BLaER1 treated with 17β-estradiol and CSF1 and Interleukin-3, amounts not matched to agents 10 nM and 100 nM (cell line): ENCODE results near the gene LUC7L.
"Not testable (repeated sequence)": the region's sequence is repeated elsewhere in the genome, so short reads cannot be mapped to it uniquely, and the experiment has no call there.

ENCODE experiments used
- H3K27ac ChIP-seq, 11 experiments: shearing (Covaris generic); formaldehyde crosslinking; 2 replicates each; pipeline ENCODE4 v1.8.1; 2022
- H3K27me3 ChIP-seq, 11 experiments: shearing (Covaris generic); formaldehyde crosslinking; 2 replicates each; pipeline ENCODE4 v1.8.1; 2022
- H3K36me3 ChIP-seq, 11 experiments: shearing (Covaris generic); formaldehyde crosslinking; 2 replicates each; pipeline ENCODE4 v1.8.1; 2022
- H3K4me1 ChIP-seq, 10 experiments: shearing (Covaris generic); formaldehyde crosslinking; 2 replicates each; pipeline ENCODE4 v1.8.1; 2022
- H3K4me2 ChIP-seq, 11 experiments: shearing (Covaris generic); formaldehyde crosslinking; 2 replicates each; pipeline ENCODE4 v1.8.1; 2022
- H3K4me3 ChIP-seq, 10 experiments: shearing (Covaris generic); formaldehyde crosslinking; 2 replicates each; pipeline ENCODE4 v1.8.1; 2022
- H3K9ac ChIP-seq, 11 experiments: shearing (Covaris generic); formaldehyde crosslinking; 2 replicates each; pipeline ENCODE4 v1.8.1; 2022
- H3K9me3 ChIP-seq, 11 experiments: shearing (Covaris generic); formaldehyde crosslinking; replicated peaks in 1 of 11; 2 replicates each; pipeline ENCODE4 v1.8.1; 2022
- H4K20me1 ChIP-seq, 11 experiments: shearing (Covaris generic); formaldehyde crosslinking; 2 replicates each; pipeline ENCODE4 v1.8.1; 2022
- Cebpa-rat ChIP-seq, 11 experiments: shearing (Covaris generic); IDR thresholded peaks; 2 replicates each; pipeline ENCODE4 v1.8.1; 2022

LUC7L gene

DNA sequence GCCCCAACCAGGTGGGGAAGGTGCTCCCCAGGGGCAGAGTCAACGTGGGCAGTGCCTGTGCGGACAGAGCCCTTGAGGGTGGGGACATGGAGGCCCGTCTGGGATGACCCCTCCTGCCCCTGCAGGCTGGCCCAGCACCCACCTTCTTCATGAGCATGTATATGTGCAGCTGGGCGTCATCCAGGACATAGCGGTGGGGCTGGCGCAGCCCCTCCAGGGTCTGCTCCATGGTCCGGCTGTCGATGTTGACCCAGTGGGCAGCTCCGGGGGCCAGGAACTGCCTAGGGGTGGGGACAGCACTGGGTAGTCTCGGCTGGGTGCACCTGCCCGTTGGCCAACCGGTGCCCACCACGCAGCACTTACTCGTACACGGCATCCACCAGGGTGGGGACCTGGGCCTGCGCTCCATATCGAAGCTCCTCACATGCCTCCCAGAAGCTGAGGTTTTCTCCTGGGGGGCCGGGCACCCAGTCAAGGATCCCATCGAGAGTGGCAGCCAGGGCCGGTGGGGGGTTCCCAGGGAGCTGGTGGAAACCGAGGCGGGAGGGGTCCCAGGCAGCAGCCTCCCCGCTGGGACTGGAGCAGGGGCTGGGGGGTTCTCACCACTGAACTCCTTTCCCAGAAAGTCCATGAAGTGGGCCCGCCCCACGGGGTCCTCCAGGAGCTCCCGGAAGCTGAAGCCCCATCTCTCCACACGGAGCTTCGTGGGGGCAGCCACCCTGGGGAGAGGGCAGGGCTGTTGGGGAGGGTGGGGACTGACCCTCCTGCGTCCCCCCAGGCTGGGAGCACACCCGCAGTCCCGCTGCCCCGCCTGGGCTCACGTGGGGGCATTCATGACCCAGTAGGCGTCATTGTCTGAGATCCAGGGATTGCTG, 41.4 kb upstream of the LUC7L start:
- Histone ChIP-seq H4K20me1 (peaks cover 0 to 42% (median 0%) of the 10 kb centered on the region in 11 experiments; a peak in 8 of 22 replicates), H3K27ac (no peak overlapping the region), H3K36me3 (peaks cover 0 to 9% (median 0%) of the 10 kb centered on the region in 11 experiments; a peak in 6 of 22 replicates), H3K9me3 (no peaks in the 10 kb centered on the region), H3K4me2 (no peak overlapping the region), H3K9ac (no peak overlapping the region), H3K4me1 (peaks cover 0 to 9% (median 6%) of the 10 kb centered on the region in 10 experiments; a peak in 16 of 20 replicates), H3K27me3 (peaks cover 15 to 28% (median 18%) of the 10 kb centered on the region in 11 experiments), H3K4me3 (no peak overlapping the region)
- no peak for TF ChIP-seq Cebpa-rat (IDR thresholded peaks at IDR 0.05)

DNA sequence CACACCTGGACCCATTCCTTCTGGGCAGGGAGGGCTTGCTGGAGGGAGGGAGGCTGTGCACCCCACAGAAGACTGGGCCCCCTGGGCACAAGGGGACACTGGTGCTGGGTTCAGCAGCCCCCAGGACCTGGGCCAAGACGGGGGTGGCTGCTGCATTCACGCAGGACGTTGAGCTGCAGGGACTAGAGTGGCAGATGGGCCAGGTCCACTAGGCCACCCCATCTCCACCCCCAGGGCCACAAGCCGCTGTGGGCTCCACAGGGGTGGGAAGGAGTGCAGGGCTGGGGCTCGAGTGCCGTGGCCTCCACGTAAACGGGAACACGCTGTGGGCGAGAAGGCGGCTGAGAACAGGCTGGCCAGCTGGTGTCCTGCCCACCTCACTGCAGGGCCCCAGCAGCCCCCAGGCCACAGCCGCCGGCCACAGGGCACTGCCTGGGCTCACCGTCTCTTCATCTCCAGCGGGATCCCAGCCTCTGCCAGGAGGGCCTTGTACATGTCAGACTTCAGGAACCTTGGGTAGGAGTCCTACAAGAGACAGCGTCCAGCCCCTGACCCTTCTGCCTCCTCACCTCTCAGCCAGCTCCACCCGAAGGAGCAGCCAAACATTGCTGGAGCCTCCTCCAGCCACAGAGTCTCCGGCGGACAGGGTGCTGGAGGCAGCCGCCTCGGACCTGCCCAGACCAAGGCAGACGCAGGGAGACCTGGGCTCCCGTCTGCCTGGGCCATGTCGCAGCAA, 40.0 kb upstream of the LUC7L start:
- no peak for TF ChIP-seq Cebpa-rat (IDR thresholded peaks at IDR 0.05)
- Histone ChIP-seq H3K4me2 (no peak overlapping the region), H3K4me3 (no peak overlapping the region), H3K36me3 (peaks cover 8 to 23% (median 13%) of the 10 kb centered on the region in 11 experiments; a peak in 19 of 22 replicates), H3K4me1 (no peaks in the 10 kb centered on the region), H3K9ac (no peak overlapping the region), H3K27me3 (peaks cover 3 to 14% (median 4%) of the 10 kb centered on the region in 11 experiments), H3K27ac (no peak overlapping the region), H4K20me1 (peaks cover 0 to 52% (median 0%) of the 10 kb centered on the region in 11 experiments; a peak in 7 of 22 replicates), H3K9me3 (no peaks in the 10 kb centered on the region)

DNA sequence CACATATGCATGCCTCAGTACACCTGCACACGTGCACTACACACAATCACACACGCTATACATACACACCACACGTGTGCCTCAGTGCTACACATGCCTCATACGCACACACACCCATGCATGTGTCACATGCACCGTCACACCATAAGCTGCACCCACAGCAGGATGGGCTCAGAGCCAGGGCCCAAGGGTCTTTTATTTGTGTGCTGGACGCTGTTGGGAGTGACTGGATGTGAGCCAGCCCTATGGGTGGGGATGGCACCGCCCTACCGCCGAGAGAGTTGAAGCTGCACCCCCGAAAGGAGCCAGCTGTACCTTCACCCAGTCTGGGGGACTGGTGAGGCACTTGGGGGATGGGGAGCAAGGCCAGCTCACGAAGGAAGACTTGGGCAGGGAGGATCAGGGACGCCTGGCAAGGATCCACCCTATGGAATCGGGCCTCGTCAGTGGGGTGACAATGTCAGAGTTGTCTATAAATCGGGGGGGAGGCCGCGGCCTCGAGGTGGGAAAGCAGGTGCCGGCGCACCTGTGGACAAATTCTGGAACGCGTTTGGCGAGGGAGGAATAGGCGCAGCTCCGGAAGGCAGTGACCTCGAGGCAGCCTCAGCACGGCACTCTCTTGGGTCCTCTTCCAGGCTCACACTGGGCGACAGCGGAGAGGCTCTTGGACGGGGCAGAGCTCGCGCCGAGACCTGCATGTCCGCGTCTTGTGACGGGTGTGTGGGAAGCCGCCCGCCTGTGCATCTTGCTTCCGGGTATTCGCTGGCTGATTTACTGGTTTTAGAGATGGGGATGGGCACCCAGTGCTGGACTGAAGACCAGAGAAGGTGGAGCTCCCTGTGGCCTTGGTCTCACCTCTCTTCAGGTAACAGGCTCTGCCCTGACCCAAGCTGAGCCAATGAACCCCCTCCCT, 39.1 kb upstream of the LUC7L start:
- Histone ChIP-seq H3K27me3 (peaks cover 0 to 7% (median 0%) of the 10 kb centered on the region in 11 experiments; a peak in 3 of 22 replicates), H3K36me3 (peaks cover 11 to 32% (median 21%) of the 10 kb centered on the region in 11 experiments; a peak in 20 of 22 replicates), H3K4me1 (no peaks in the 10 kb centered on the region), H3K9me3 (no peaks in the 10 kb centered on the region), H4K20me1 (peaks cover 0 to 60% (median 0%) of the 10 kb centered on the region in 11 experiments; a peak in 6 of 22 replicates), H3K4me3 (no peak overlapping the region), H3K4me2 (no peak overlapping the region), H3K9ac (no peak overlapping the region), H3K27ac (no peak overlapping the region)
- TF ChIP-seq Cebpa-rat (IDR thresholded peaks at IDR 0.05): no peak

DNA sequence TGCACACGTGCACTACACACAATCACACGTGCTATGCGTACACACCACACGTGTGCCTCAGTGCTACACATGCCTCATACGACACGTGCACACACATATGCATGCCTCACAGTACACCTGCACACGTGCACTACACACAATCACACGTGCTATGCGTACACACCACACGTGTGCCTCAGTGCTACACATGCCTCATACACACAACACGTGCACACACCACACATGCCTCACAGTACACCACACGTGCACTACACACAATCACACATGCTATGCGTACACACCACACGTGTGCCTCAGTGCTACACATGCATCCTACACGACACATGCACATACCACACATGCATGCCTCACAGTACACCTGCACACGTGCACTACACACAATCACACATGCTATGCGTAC, 38.3 kb upstream of the LUC7L start:
- H3K4me2 ChIP-seq, H3K9me3 ChIP-seq, H3K27ac ChIP-seq, H3K4me1 ChIP-seq, H3K9ac ChIP-seq, H3K4me3 ChIP-seq, H3K27me3 ChIP-seq: not testable (repeated sequence)
- Histone ChIP-seq H4K20me1 (peaks cover 0 to 65% (median 0%) of the 10 kb centered on the region in 11 experiments; a peak in 6 of 22 replicates), H3K36me3 (peaks cover 16 to 40% (median 30%) of the 10 kb centered on the region in 11 experiments; a peak in 21 of 22 replicates)

DNA sequence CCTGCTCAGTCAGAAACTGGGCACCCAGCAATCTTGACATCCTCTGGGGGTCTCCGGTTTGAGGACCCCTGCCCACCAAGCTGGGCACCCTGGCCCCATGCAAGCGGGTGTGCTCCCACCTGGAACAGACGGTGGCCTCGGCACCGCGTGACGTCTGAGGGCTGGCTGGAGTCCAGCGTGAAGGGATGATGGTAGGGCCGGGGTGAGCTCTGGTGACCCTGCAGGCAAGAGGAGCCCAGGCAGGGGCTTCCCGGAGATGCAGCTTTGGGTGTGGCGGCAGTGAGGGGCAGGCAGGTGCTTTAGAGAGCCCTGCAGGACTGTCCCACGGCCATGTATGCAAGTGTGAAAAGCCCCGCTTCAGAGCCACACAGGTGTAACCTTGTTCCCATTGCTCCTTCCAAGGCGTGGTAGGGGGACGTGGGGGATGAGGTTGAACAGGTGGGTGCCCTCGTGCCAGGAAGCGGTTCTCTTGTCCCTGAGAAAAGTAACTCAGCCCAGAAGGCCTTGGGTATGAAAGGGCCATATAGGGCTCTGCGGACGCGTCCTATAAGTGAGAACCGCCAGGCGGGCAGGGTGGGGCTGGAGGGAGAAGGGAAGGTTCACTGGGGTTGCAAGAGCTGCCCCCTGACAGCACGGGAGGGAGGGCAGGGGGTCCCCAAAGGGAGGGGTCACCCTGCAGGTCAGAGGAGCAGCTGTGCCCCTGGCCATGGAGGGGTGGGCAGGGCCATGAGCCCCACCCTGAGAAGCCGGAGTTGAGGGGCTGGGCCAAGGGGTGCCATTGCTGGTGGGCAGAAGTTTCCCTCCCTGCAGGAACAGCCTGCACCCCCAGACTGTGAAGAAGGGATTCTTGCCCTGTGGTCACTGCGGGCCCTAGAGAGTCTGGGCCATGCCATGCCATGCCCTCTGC, 37.3 kb upstream of the LUC7L start:
- no peak overlapping the region for H3K4me3 ChIP-seq
- H3K27me3 ChIP-seq: no peaks in the 10 kb centered on the region
- no peak overlapping the region for H3K4me2 ChIP-seq
- peaks cover 26 to 50% (median 40%) of the 10 kb centered on the region in 11 experiments for H3K36me3 ChIP-seq
- no peak overlapping the region for H3K9ac ChIP-seq
- no peak overlapping the region for H3K27ac ChIP-seq
- peaks cover 0 to 75% (median 0%) of the 10 kb centered on the region in 11 experiments; a peak in 6 of 22 replicates for H4K20me1 ChIP-seq
- TF ChIP-seq Cebpa-rat (IDR thresholded peaks at IDR 0.05): no peak
- no peaks in the 10 kb centered on the region for H3K4me1 ChIP-seq
- H3K9me3 ChIP-seq: no peaks in the 10 kb centered on the region

DNA sequence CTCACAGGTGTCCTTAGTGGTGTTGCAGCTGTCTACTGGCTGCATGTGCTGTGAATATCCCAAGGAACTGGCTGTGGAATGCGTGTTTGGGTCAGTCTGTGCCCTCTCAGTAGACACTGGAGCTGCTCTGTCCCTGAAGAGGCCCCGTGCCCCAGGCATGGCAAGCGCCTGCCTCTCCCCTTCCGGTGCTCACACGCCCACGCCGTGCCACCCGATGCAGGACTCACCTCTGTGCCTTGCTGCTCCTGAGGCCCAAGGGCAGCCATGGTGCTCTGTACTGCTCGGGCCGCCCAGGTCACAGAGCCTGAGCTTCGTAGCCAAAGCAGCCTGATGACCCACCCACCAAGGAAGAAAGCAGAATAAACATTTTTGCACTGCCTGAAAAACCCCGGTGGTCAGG, 36.5 kb upstream of the LUC7L start:
- Histone ChIP-seq H3K9me3 (no peaks in the 10 kb centered on the region), H3K36me3 (peaks cover 34 to 58% (median 48%) of the 10 kb centered on the region in 11 experiments), H3K27ac (no peak overlapping the region), H3K27me3 (no peaks in the 10 kb centered on the region), H3K4me2 (no peak overlapping the region), H3K9ac (no peak overlapping the region), H4K20me1 (peaks cover 0 to 83% (median 0%) of the 10 kb centered on the region in 11 experiments; a peak in 6 of 22 replicates), H3K4me3 (no peak overlapping the region), H3K4me1 (no peaks in the 10 kb centered on the region)
- TF ChIP-seq Cebpa-rat (IDR thresholded peaks at IDR 0.05): no peak

- no peak overlapping the region for H3K4me2 ChIP-seq
- H3K9ac ChIP-seq: no peak overlapping the region
- H3K4me1 ChIP-seq: peaks cover 0 to under 1% (median 0%) of the 10 kb centered on the region in 10 experiments; a peak in 3 of 20 replicates
- H3K9me3 ChIP-seq: no peaks in the 10 kb centered on the region
- H3K27me3 ChIP-seq: no peaks in the 10 kb centered on the region
- H3K36me3 ChIP-seq: peaks cover 41 to 65% (median 55%) of the 10 kb centered on the region in 11 experiments
- no peak for TF ChIP-seq Cebpa-rat (IDR thresholded peaks at IDR 0.05)
- no peak overlapping the region for H3K4me3 ChIP-seq
- no peak overlapping the region for H3K27ac ChIP-seq
- peaks cover 0 to 88% (median 0%) of the 10 kb centered on the region in 11 experiments; a peak in 8 of 22 replicates for H4K20me1 ChIP-seq
Measured at GRCh38 chr16:265002-265529, 35.8 kb upstream of the LUC7L start.
